Suprapubic skin (tissue), 4 donors: ENCODE measurements around the gene CRTAP.

Source experiments
- CTCF ChIP-seq, 2 donors: fragments of 200-600 bp in 1 of 2; fragments of 450-650 bp in 1 of 2; sonication (generic) in 1 of 2; IDR thresholded peaks; one replicate each; pipeline ENCODE4 v1.5.1; 2016 to 2019; ENCODE audit warnings: antibody characterized with exemption in 2 of 2, mild to moderate bottlenecking in 1 of 2, moderate library complexity in 1 of 2
- POLR2A ChIP-seq, 2 donors: fragments of 450-650 bp; IDR thresholded peaks; one replicate each; pipeline ENCODE4 v1.6.1; 2017; ENCODE audit warnings: antibody characterized with exemption in 2 of 2, mild to moderate bottlenecking in 2 of 2, moderate library complexity in 2 of 2
- POLR2AphosphoS5 ChIP-seq, 3 donors: sonication (generic); formaldehyde crosslinking; IDR thresholded peaks; one replicate each; pipeline ENCODE4 v1.6.1; 2017; ENCODE audit warnings: antibody characterized with exemption in 3 of 3

GRCh38 chr3:33093847-33094246, 20.0 kb upstream of the CRTAP start:
- TF ChIP-seq POLR2A (IDR thresholded peaks at IDR 0.05) = no peak
- TF ChIP-seq CTCF (IDR thresholded peaks at IDR 0.05) = no peak
- no peak for TF ChIP-seq POLR2AphosphoS5 (IDR thresholded peaks at IDR 0.05)
